Fibroblast of mammary gland (primary cell): Measurements from ENCODE around the gene PRDM11.

ENCODE experiments used
- DNase-seq: peaks from one replicate; pipeline ENCODE4 v3.0.0-alpha.2; 2010; ENCODE audit warnings: low read depth
- H3K4me3 ChIP-seq: 2 replicates; pipeline ENCODE4 v1.5.1; 2011; ENCODE audit warnings: low read depth, mild to moderate bottlenecking, low read length, moderate library complexity; ENCODE audit not compliant: control insufficient read depth
- TF ChIP-seq, protein P1 (sequence below): conservative IDR thresholded peaks from 2 replicates; pipeline ENCODE4 v1.5.1; 2011; ENCODE audit warnings: low read depth, low read length, inconsistent platforms; ENCODE audit not compliant: control insufficient read depth, insufficient read depth

The PRDM11 gene

DNA sequence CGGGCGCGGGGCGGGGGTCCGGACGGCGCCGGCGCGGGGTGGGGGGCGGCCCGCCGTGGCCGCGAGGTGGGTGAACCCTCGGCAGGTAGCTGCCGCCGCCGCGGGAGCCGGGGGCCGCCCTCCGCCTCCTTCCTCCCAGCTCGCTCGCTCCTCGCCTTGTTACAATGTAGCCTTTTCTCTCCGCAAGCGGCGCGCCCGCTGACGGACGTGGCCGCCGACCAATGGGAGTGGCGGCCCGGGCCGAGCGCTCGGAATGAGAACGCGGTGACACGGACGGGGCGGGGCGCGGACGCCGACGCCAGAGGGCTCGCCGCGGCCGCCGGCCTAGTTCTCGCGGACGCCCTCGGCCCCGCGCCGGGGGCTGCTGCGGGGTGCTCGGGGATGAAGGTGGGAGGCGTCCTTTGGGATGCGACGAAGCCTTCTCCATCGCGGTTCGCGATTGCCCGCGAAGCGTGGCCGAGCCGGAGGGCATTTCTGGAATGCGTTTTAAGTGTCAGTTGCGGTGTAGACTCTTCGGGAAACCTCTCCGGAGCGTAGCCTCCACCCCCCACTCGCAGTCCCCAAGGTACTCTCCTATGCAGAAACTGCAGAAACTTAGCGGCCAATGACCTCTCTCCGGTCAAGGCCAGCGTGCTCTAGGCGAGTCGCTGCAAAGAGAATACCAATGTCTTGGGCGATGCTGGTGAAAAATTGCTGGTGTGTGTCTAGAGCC lies 734 bp downstream of the PRDM11 start:
- TF ChIP-seq, protein P1, sequence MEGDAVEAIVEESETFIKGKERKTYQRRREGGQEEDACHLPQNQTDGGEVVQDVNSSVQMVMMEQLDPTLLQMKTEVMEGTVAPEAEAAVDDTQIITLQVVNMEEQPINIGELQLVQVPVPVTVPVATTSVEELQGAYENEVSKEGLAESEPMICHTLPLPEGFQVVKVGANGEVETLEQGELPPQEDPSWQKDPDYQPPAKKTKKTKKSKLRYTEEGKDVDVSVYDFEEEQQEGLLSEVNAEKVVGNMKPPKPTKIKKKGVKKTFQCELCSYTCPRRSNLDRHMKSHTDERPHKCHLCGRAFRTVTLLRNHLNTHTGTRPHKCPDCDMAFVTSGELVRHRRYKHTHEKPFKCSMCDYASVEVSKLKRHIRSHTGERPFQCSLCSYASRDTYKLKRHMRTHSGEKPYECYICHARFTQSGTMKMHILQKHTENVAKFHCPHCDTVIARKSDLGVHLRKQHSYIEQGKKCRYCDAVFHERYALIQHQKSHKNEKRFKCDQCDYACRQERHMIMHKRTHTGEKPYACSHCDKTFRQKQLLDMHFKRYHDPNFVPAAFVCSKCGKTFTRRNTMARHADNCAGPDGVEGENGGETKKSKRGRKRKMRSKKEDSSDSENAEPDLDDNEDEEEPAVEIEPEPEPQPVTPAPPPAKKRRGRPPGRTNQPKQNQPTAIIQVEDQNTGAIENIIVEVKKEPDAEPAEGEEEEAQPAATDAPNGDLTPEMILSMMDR, result no peak
- peak; percentile 92 for DNase-seq
- peak overlapping the region; percentile 58 for H3K4me3 ChIP-seq

DNA sequence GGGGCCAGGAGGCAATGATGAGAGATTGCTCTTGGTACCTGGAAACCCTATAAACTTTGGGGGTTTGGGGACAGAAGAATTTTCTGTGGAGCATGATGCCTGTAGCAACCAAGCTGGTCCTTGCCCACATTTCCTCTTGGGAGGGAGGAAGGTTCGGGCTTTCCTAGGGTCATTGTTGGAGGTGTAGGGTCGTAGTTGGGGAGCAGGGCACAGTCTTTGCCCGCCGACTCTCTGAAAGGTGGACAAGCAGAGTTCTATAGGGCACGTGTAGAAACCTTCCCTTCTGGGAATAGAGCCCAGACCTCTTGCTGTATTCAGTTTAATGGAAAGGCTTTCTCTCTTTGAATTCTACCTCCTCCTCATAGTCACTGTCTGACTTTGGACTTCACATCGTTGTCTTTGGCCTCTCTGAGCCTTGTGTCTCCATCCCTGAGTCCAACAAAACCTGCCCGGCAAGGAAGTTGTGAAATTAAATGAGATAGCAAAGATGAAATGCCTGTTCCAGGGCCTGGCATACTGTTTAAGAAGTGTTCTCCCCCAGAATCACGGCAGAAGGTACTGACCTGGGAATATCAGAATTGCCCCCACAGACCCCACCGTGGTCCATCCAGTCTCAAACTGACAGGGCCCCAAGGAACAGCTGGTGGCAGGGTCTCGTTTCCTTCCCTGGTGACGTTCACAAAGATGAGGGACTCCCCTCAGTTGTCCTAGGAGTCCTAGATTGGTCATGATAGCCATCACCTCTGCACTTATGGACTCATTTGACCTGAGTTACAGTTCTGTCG lies 1.6 kb downstream of the PRDM11 start:
- TF ChIP-seq, protein P1, result no peak
- DNase-seq, result no peak
- H3K4me3 ChIP-seq, result peak overlapping the region; percentile 58

DNA sequence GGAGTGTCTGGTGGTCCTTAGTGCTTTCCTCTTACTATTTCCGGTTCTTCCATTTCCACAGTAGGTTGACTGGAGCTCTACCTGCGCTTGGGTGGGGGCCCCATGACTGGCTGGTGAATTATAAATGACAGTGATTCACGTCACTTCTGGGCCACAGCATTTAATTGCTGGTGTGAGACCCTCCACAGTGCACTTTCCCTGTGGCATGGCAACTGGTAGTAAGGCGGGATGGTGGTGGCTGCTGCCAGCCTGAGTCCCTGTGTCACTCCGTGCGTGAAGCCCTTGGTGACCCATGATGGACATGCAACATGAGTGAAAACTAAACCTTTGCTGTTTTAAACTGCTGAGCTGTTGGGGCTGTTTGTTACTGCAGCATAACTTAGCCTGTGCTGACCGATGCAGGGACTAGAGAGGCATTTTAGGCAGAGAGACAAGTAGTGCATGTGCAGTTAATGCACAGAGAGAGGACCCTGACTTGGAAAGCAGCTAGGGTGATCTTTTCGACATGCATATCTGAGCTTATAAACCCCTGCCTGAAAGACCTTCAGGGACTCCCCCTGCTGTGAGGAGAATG lies 3.1 kb downstream of the PRDM11 start:
- no peak overlapping the region for H3K4me3 ChIP-seq
- TF ChIP-seq, protein P1, result no peak
- DNase-seq, result no peak

DNA sequence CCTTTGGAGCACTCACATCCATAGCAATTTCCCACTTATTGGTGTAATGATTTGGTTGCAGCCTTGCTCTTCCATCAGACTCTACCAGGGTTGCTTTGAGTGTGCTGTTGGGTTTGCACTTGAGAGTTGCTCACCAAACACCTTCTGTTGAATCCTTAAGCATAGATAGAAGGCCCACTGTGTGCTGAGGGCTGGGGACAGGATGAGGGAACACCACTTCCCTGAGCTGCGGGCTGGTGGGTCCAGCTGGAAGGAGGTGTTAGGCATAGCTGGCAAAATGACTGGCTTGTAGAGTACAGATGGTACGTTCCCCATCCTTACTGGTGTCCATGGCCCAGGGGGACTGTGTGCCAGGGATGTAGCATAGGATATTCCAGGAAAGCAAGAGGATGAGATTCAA lies 3.9 kb downstream of the PRDM11 start:
- H3K4me3 ChIP-seq, result no peak overlapping the region
- no peak for DNase-seq
- TF ChIP-seq, protein P1, result no peak

DNA sequence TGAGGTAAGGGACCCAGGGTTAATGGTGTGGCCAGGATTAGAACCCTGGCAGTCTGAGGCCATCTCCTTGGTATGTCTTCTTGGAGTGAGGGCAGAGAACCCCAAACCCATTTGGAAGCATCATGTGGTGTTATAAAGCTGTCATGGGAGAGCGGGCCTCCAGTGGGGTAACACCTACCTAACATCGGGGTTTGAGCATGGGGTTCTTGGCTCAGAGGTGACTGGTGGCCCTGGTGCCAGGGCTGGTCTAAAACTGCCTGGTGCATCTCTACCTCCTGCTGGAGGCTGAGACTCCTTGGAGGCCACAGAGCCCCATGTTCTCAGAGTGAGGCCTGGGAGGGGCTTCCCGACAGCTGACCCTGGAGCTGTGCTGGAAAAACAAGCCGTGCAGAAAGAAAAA lies 4.5 kb downstream of the PRDM11 start:
- H3K4me3 ChIP-seq, result no peak overlapping the region
- no peak for DNase-seq
- TF ChIP-seq, protein P1, result no peak

DNA sequence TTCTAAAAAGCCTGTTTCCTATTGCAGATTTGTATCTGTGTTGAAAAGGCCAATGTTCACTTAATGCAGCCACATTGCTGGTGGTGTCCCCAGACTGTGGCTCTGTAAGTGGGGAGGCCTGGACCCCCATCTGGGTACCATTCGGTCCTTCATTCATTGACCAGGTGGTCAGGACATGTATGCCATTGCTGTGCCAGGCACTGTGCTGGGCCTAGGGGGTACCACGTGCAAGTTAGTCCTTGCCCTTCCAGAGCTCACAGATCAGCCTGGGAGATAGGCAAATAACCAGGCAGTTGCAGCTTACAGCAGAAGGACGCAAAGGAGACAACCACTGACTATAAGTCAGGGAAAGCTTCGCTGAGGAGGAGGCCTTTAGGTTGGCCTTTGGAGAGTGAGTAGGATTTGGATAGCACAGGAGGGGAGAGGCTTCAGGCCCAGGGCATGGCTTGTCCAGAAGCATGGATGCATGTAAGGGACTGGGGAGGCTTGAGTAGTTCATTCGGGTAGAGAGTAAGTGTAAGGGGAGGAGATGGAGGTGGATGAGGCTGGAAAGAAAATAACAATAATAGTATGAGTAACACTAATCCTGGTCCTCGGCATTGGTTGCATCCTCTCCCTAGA lies 5.0 kb downstream of the PRDM11 start:
- H3K4me3 ChIP-seq, result no peak overlapping the region
- no peak for DNase-seq
- TF ChIP-seq, protein P1, result no peak
